ENCODE measurements around the gene MSH3.
"Not testable (repeated sequence)": the region's sequence is repeated elsewhere in the genome, so short reads cannot be mapped to it uniquely, and the experiment has no call there.

Gene MSH3

DNA sequence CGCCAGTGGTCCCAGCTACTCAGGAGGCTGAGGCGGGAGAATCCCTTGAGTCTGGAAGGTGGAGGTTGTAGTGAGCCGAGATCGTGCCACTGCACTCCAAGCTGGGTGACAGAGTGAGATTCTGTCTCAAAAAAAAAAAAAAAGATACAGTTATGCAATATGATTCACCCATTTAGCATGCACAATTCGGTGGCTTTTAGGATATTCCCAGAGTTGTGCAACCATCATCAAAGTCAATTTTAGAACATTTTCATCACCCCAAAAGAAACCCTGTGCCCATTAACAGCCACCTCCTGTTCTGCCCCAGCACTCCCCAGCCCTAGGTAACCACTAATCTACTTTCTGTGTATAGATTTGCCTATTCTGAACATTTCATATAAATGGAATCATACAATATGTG, 4.7 kb downstream of the MSH3 start:
- DNase-seq = no peak

- not testable (repeated sequence) for DNase-seq
These were observed 6.2 kb downstream of the MSH3 start for GRCh38 chr5:80660661-80661060.

- no peak for DNase-seq
These were observed 7.7 kb downstream of the MSH3 start for GRCh38 chr5:80662108-80662507.

- no peak for DNase-seq
These were observed 10.6 kb downstream of the MSH3 start for GRCh38 chr5:80665057-80665456.

- DNase-seq = no peak
These were observed 12.9 kb downstream of the MSH3 start for GRCh38 chr5:80667384-80667783.

GRCh38 chr5:80668016-80668969, 13.8 kb downstream of the MSH3 start:
- DNase-seq = no peak

DNA sequence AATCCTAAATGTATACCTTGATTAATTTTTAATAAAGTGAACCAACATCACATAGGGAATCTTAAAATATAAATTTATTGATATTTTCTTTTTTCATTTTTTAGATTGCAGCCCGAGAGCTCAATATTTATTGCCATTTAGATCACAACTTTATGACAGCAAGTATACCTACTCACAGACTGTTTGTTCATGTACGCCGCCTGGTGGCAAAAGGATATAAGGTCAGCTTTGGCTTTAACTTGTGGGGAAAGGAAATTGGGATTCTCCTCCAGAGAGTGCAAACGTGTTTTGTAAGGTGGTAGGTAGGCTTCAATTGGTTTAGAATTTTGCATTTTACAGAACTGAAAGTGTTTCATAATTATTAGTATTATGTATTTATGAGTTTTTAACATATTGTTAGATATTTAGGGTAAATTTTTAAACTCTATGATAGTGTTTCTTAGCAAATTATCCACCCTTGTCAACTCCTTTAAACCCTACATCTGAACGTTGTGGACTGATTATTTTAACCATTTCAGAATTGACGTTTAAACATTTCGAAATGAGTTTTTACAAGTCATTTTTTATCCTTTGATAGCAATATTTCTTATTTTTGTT, 17.8 kb downstream of the MSH3 start:
- DNase-seq = peak; percentile 59

DNA sequence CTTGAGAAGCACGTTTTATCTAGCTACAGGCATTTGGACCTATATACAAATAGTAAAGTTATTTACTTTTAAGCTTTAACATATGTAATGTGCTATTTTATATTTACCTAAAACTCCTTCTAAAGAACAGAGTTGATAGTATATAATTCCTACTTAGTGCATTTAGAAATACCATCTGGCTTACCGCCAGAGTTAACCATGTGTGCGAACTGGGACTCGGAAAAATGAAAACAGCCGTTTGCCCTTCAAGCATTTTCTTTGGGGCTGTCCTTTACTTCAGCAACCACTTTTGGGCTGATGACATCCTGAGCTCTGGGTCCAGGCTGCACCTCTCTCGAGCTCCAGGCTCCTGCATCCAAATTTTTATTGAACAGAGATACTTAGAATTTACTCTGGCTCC, 22.3 kb downstream of the MSH3 start:
- DNase-seq = no peak

DNA sequence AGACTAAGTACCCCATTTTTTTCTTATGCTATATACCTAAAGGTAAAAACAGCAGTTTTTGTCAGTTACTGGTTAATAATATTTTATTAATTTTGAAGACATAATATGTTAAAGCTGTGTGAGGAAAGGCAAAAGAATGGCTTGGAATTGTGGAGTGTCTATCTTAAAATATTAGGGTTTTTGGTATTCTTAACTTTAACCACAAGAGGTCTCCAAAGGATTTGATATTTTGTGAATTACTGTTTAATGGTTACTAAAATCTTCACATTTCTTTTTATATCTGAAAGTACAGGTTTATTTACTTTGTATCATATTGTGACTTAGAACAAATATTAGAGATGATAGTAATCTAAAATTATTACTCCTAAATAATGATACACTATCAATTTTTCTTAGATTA, 32.3 kb downstream of the MSH3 start:
- peak; percentile 24 for DNase-seq

- no peak for DNase-seq
These were observed 34.4 kb downstream of the MSH3 start for GRCh38 chr5:80688648-80689420.

DNA sequence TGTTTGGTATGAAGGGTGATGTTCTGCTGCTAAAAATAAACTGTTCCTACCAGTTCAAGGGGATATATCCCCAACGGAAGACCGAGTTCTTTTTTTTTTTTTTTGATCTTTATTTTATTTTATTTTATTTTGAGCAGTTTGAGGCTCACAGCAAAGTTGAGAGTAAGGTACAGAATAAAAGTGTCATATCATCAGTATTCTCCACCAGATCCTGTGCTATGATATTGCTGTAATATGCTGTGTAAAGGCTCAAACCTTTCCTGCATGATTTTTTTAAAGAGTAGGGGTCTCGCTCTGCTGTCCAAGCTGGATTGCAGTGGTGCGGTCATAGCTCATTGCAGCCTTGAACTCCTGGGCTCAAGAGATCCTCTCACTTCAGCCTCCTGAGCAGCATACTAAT, 35.2 kb downstream of the MSH3 start:
- DNase-seq = no peak

- DNase-seq = no peak
These were observed 41.2 kb downstream of the MSH3 start for GRCh38 chr5:80695666-80696065.

- no peak for DNase-seq
These were observed 42.0 kb downstream of the MSH3 start for GRCh38 chr5:80696450-80696849.

GRCh38 chr5:80697100-80697499, 42.6 kb downstream of the MSH3 start:
- DNase-seq = no peak

- no peak for DNase-seq
These were observed 43.9 kb downstream of the MSH3 start for GRCh38 chr5:80698369-80698768.

GRCh38 chr5:80701597-80701996, 47.1 kb downstream of the MSH3 start:
- no peak for DNase-seq

GRCh38 chr5:80703291-80703690, 48.8 kb downstream of the MSH3 start:
- no peak for DNase-seq

DNA sequence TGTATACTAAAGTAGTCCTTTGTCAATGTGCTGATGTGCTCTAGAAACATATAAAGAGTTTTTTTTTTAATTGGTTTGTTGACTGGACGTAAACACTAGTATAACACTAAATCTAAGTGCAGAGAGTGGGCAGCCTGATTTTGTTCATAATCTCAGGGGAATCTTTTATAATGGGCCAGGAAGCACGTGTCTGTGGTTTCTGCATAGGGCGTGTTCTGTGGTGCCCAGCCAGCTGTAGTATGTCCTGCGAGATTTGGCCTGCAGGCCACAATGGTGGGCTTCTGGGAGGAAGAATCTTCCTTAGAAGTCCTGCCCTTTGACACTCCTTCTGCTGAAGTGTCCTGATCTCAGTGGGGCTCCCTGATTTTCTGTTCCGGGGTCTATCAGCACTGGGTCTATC, 49.3 kb downstream of the MSH3 start:
- DNase-seq = no peak

DNA sequence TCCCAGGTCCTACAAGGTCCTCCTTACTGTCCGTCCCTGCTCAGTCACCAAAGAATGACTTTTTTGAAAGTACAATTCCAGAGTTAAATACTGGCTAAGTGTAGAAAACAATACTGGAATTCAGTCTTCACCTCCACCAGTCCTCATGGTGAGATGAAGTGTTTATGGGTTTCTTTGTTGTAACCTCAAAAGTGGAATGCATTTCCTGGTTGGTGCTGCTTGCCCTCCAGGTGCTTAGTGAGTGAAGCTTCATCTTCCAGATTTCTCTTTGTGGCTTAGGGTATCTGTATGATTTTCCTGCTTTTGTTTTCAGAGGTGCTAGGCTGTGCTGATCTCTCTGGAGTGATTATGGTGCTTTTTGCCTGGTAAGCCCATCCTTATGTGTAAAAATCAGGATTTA, 49.8 kb downstream of the MSH3 start:
- DNase-seq = no peak

GRCh38 chr5:80705216-80705769, 50.8 kb downstream of the MSH3 start:
- DNase-seq = no peak

- no peak for DNase-seq
These were observed 51.3 kb downstream of the MSH3 start for GRCh38 chr5:80705801-80706200.

DNA sequence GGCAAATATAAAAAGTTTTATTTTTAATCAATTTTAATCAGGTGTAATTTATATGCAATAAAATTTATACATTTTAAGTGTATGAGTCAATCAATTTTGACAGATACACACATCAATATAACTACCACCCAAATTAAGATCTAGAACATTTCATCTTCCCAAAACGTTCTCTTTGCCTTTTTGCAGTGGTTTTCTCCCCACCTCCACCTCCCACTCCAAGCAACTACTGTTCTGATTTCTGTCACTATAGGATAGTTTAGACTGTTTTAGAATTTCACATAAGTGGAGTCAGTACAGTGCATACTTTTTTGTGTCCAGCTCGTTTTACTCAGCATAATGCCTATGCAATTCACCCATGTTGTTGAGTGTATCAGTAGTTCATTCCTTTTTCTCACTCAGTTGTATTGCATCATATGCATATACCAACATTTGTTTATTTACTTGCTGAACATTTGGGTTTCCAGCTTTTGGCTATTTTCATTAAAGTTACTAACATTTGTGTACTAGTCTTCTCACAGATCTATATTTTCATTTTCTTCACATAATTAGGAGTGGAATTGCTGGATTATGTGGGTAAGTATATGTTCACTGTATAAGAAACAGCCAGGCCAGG, 52.5 kb downstream of the MSH3 start:
- no peak for DNase-seq

GRCh38 chr5:80707645-80708044, 53.2 kb downstream of the MSH3 start:
- DNase-seq = no peak
